HL-60/S4 treated with phorbol 12-myristate 13-acetate at 8.2 ng/mL for 4 days and 3 days (cell line): Measurements from ENCODE around the gene MAMDC2.

Experiments
- in situ Hi-C: fragments of 300-500 bp; cut with MboI; formaldehyde crosslinking; loops from 2 replicates; pipeline ENCODE4 v1.15.0; 2022; ENCODE audit warnings: low sequenced_read_pairs

MAMDC2 gene

DNA sequence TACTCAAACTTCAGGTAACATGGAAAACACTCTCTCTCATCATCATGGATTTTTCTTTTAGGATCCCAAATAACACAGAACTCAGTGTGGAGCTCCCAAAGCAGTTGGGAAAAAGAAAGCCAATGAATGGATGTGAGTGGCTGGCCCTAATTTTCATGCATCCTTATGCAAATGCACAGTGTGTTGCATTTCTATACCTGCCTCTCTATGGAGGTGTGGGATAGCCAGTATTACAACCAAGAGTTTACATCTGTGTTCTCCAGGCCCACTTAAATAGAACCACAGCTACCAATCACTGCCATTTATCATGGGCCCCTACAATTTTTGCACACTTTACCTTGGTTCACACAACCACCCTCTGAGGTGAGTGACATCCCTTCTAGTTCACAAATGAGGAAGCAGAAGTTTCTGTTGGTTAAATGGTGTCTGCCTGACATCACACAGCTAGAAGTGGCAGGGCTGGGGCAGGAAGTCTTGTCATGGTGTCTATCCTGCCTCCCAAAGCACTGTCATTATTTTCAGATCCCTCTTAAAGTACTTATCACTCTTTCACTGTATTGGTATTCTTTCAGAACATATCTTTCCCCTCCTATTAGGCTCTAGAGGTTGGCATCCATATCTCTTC is 17.3 kb downstream of the MAMDC2 start:
- in situ Hi-C loops = no loop called here

- in situ Hi-C loops = no loop called here
Measured at GRCh38 chr9:70061776-70062175, 18.1 kb downstream of the MAMDC2 start.

- in situ Hi-C loops = no loop called here
Measured at GRCh38 chr9:70064496-70064895, 20.8 kb downstream of the MAMDC2 start.

GRCh38 chr9:70065572-70065971 is 21.9 kb downstream of the MAMDC2 start:
- in situ Hi-C loops = no loop called here

- in situ Hi-C loops = no loop called here
Measured at GRCh38 chr9:70066418-70066817, 22.8 kb downstream of the MAMDC2 start.

DNA sequence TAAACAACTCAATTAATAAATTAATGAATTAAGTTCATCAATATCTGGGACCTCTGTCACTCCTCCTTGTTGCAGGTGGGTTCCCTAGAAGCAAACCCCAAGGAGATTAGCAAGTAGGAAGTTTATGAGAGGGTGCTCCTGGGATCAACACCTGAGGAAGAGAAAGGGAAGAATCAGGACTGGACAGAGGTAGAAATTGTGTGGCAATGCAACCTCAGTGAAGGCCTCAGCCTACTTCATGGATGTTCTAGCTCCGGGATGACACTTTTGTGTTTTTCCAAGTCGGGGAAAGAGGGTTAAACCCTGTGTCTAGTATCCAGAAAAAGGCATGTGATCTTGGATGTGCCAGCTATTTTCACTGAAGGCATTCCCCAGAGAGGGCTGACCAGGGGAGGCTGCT is 23.2 kb downstream of the MAMDC2 start:
- in situ Hi-C loops = no loop called here

GRCh38 chr9:70069704-70070103 is 26.1 kb downstream of the MAMDC2 start:
- in situ Hi-C loops = no loop called here

DNA sequence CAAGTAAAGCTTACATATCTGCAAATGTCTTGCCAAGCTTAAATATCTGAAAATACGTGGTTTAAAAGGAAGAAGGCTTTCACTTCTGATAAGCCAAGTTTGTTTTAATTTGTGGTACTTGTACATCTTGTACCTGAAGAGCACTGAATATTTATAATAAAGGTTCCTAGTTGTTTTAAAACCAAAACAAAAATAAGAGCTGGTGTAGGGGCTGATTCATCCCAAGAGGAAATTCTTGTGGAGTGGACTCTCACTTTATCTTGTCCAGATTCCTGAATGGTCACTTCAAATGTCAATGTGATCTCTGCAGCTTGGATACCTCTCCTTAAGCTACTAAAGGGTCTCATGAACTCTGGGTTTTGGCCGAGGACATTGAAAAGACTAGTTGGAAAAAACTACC is 29.5 kb downstream of the MAMDC2 start:
- in situ Hi-C loops = no loop called here

- in situ Hi-C loops = no loop called here
Measured at GRCh38 chr9:70073756-70074155, 30.1 kb downstream of the MAMDC2 start.

- in situ Hi-C loops = no loop called here
Measured at GRCh38 chr9:70076678-70077077, 33.0 kb downstream of the MAMDC2 start.

- in situ Hi-C loops = no loop called here
Measured at GRCh38 chr9:70079417-70080037, 35.9 kb downstream of the MAMDC2 start.

- in situ Hi-C loops = no loop called here
Measured at GRCh38 chr9:70080481-70081119, 37.0 kb downstream of the MAMDC2 start.

DNA sequence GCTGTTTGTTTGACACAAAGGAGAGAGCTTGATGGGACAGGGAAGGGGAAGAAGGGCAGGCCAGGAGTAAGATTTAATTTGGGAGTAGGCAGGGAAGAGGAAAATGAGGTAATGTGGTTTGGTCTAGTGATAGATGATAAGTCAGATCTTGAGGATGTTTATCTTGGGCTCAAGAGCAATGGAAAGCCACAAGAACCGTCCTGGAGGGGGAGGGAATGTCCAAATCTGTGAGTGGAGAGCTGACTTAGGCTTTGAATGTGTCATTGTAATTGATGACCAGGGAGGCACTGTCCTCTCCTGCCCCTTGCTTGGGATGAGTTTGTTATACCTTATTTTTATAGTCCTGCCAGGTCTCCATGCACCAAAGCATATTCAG is 37.5 kb downstream of the MAMDC2 start:
- in situ Hi-C loops = no loop called here

DNA sequence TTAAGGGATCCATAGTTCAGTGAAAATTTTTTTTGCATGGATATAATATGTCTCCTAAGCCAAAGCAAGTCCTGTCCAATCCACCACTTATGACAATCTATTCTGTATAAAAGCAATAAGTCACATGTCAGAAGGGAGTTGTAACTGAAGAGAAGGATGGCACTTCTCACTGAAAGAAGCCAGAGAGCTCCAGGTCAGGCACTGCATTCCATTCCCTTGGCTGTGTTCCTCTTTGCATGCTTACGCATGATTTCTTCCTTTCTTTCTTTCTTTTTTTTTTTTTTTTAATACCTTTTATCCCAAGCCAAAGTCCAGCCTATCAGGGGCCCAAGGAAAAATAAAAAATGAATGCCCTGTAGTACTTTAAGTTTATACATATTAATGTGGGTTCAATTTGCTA is 39.8 kb downstream of the MAMDC2 start:
- in situ Hi-C loops = no loop called here

GRCh38 chr9:70085241-70085640 is 41.6 kb downstream of the MAMDC2 start:
- in situ Hi-C loops = no loop called here

GRCh38 chr9:70091103-70091502 is 47.5 kb downstream of the MAMDC2 start:
- in situ Hi-C loops = no loop called here

DNA sequence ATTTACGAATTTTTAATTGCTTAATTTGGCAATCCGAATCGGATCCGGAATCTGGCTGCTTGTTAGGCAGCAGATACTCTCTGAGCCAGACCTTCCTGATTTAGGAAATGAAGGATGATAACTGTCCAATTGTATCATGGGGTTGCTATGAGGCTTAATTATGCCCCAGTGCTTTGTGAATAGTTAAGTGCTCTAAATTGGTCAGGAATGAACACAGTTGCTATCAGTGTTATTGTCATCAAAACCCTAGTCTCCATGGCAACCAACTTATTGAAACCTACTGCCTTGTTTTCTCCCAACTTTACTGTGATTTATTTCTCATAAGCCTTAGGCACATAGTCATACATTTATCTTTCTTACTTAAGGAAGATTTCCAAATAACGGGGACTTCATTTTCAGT is 47.9 kb downstream of the MAMDC2 start:
- in situ Hi-C loops = no loop called here

DNA sequence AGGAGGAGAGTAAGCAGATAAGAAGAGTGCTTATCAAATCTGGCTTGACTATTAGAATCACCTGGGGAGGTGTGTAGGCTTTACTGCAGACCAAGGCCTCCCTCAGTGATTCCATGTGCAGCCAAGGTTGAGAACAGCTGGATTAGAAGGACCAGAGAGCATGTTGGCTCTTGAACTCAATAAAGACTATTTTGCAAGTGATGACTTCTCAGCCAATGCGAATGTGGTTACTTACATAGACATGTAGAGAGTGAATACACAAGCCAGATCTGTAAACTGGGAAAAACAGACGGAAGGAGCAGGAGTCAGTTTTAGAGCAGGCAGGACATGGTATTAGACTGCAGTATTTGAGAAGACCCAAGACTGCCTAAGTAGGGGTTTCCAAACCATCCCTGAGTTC is 48.5 kb downstream of the MAMDC2 start:
- in situ Hi-C loops = no loop called here

GRCh38 chr9:70093095-70093494 is 49.4 kb downstream of the MAMDC2 start:
- in situ Hi-C loops = no loop called here

DNA sequence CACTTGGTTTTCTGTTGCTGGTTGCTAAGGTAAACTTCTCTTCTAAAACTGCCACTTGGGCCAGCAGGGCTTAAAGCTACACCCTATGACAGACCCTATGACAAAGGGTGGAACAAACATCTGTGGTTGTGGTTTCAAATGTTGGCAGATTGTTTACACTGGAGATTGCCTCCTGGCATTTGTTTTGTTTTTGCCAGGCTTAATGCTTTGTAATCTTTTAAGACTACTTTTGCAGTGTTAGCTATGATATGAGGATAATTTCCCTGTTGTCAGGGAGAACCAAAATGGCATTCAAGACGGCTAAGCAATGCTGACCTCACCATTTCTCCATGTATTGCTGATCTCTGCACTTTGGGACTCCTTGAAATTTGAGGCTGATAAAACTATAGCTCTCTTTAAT is 50.3 kb downstream of the MAMDC2 start:
- in situ Hi-C loops = no loop called here

DNA sequence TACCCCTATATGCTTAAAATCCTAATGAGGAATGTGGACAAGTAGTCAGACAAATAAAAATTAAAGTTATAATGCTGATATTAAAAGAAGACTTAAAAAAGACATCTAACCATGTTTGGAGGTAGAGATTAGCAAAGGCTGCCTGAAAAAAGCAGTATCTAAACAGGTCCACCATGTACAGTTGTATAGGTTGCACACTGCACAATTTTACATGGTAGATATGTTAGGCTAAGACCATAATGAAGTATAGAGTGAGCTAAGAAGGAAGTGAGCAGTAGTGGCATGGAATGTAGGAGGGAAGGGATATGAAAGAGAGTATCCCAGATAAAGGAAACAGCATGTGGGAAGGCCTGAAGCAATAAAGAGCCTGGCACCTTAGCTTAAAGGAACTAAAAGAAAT is 51.1 kb downstream of the MAMDC2 start:
- in situ Hi-C loops = no loop called here

DNA sequence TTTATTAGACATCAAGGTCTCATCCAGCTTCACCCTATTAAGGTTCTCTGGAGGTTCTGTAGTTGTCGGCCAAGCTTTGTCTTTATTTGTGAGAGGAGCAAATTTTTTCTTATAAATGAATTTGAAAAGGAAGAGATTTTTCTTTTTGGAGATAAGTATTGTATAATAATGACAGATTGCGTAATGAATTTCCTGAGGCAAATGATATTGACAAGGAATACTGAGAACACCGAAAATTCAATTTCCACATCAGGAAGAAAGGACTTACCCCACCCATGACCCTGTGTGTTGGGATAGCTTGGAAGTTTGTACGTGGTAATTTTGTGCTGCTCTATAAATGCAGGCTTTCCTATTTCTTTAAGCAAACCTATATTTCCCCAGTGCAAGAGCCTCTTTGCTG is 53.5 kb downstream of the MAMDC2 start:
- in situ Hi-C loops = no loop called here

DNA sequence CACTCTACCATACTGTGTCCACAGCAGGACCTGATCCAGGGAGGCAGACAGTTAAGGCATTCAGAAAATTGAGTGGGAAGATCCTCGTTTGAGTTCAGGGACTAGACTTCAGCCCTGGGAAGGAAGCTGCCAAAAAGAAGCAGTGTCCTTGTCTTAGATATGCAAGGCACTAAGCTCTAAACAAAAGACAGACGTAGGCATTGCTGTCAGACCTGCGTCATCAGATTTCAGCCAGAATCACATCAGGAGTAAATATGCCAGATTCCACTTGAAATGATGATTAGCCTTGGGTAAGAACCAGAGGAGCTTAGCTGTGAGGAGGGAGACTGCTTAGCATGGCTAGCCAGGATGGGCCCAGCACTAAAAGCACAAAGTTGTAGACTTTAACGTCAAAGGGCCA is 56.7 kb downstream of the MAMDC2 start:
- in situ Hi-C loops = no loop called here
